ENCODE measurements around the gene SNRNP70.

Gene SNRNP70

GRCh38 chr19:49149652-49150105, 64.4 kb downstream of the SNRNP70 start:
- DNase-seq, result peak; percentile 65

GRCh38 chr19:49150106-49150943, 65.1 kb downstream of the SNRNP70 start:
- peak; percentile 72 for DNase-seq

DNA sequence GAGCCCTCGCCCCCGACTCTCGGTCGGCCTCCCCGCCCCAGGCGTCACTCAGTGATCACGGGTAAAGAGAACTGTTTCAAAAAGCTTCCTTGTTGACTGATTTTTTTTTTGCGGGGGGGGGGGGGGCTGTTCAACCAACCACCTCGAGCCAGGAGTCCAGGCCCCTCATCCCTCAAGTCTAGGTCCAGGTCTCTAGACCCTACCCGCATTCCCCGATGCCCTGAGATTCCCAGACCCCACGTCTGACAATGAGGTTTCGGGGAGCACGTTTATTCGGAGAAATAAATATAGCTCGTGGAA, 65.6 kb downstream of the SNRNP70 start:
- no peak for DNase-seq

DNA sequence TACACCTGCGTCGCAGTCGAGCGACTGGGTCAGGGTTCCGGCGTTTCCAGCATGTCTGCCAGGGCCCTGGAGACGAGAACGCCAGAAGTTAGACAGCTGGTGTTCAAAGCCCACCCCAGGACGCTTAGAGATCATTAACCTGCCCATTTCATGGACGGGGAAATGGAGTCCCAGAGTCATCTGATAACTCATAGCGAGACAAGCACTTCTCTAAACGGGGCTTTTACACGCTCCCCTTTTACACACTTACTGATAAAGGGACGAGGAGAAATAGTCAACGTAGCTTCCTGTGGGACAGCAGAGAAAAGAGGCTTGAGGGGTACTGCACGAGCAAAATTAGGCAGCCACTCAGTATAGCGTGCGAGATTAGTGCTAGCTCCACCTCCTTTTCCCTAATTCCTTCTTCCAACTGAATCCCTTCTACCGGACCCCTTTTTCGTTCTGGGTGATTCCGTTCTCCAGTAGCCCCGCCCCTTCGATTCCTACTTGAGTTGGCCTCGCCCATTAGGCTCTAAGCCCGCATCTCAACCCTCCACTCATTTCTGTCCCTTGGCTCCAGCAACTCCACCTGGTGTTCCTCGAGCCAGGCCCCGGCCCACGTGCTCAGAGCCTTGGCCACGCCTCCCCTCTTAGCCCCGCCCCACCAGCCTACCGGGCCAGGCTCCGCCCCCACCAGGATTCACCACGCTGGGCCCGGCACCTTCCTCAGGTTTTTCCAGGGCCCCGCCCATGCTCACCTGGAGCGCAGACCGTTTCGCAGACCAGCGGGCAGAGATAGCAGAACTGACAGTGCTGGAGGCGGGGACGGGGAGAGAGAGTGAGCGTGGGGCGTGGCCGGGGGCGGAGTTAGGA, 66.2 kb downstream of the SNRNP70 start:
- no peak for DNase-seq

GRCh38 chr19:49152119-49152550, 66.9 kb downstream of the SNRNP70 start:
- no peak for DNase-seq

DNA sequence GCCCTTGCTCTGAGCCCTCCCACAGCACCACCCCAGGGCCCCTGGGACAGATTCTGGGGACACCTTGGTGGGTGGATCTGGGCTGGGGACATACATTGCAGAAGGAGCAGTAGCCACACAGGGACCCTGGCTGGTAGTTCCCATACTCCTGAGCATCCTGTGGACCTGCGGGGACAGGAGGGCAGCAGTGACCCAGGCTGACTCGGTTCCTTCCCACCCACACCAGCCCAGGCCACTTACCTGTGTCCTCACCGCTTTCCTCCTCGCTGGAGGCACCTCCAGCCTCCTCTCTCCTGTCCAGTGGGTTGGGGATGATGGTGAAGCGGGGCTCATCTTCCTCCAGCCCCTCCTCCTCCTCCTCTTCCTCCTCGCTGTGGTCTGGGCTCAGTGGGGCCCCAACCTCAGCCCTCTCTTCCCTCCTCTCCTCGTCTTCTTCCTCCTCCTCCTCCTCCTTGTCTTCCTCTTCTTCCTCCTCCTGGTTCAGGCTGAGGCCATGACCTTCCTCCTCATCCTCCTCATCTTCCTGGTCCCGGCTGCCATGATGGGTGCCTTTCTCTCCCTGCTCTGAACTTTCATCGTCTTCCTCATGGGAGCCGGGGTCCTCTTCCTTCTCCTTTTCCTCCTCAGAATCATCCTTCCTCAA, 68.0 kb downstream of the SNRNP70 start:
- no peak for DNase-seq

DNA sequence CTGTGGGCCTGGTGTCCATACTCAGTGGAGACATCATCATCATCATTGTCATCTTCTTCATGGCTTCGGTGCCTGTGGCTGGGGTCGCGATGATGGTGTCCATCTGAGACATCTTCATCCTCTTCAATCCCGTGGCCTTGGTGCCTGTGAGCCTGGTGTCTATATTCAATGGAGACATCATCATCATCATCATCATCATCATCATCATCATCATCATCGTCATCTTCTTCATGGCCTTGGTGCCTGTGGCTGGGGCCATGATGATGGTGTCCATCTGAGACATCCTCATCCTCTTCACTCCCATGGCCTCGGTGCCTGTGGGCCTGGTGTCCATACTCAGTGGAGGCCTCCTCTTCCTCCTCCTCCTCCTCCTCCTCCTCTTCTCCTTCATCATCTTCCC, 69.0 kb downstream of the SNRNP70 start:
- DNase-seq, result no peak

GRCh38 chr19:49155005-49155819, 70.0 kb downstream of the SNRNP70 start, which contains the start of gene HRC:
Gene HRC (minus strand): TSS chr19:49155396. CDS start chr19:49155237, 159 bp downstream.
- DNase-seq, result no peak

- no peak for DNase-seq
Measured at GRCh38 chr19:49155820-49156346, 70.6 kb downstream of the SNRNP70 start.

DNA sequence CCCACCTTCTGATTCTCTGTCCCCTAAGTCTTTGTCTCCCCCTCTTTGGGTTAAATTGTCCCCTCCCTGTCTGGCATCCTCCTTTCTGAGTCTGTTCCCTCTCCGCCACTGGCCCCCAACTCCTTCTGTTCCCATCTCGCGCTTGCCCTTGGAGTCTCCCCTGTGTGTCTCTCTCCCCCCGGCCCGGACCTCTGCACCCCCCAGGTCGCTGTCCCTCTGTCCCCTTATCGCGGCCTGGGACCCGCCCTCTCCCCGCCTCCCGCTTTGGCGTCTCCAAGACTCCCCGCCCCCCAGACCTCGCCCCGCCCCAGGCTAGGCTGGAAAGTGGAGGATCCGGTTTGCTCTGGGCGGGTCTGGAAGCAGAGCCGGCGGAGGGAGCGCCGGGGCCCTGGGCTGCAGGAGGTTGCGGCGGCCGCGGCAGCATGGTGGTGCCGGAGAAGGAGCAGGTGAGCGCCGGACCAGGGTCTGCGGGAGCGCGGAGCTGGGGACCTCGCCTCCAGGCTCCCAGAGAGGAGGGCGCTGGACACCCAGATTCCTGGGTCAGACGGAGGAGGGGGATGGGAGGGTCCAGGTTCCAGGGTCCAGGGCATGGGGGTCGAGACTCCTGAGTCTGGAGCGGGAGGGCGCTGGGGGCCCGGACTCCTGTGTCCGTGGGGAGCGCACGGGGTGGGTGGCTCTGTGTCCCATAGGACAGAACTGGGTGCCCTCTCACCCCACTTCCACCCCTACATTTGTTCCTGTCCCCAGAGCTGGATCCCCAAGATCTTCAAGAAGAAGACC, 72.4 kb downstream of the SNRNP70 start, which contains the start of gene TRPM4:
TSS of gene TRPM4 (plus strand) at position 348 of the 780 bp plus-strand sequence. CDS start at position 423, 75 bp downstream.
- peak; percentile 63 for DNase-seq
